ENCODE measurements around the gene CYP19A1. TPM values are rescaled to one million over a fixed set of nuclear protein-coding genes. Genes with fewer than 3 reads are reported as not detected.

The CYP19A1 gene
- total and polyA plus RNA-seq, 2 of the 8 experiments (the other 6 are each of a cell fraction or from before 2014, with no cell fraction given), result not detected

DNA sequence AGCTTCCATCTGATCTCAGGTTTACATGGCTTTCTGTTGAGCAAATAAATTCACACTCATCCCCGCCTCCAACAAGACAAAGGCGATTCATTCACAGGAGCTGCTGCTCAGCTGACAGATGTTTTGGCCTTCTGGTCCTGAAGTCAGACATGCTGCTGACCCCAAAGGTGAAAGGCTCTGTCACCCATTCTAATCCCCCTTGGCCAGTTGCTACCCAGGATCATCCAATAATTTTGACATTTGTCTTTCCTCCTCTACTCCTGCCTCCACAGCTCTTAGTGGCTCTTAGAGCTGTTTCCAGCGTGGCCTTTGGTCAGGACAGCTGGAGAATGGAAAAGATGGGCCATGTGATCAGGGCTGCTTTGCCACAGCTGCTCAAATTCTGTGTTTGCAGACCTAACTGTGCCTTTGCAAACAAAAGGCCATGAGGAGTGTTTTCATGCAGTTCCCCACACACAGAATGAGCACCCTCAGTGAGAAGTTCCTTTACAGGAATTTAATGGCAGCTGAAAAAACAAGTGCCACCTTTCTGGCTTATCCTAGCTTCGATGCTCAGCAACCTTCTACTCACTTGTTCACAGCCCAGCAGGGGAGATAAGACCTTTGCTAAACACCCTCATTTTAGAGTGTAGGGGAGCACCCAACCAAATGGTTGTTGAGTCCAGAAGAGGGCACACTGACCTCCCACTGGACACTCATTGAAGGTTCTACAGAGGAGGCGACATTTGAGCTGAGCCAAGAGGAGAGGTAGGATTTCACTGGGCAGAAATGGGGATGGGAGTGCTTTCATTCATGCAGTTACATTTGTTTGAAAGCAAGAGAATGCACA, 39.0 kb downstream of the CYP19A1 start:
- Histone ChIP-seq H2BK20ac (ENCODE audit: low read length) (no peak overlapping the region), H3K4me3 (ENCODE audit: extremely low read depth in 1 of 4, insufficient read depth in 2 of 4, low read depth in 3 of 4, low read length in 4 of 4) (no peak overlapping the region), H3K79me2 (ENCODE audit: control insufficient read depth in 1 of 2, insufficient read depth in 2 of 2, low read length in 2 of 2) (no peaks in the 10 kb centered on the region), H3K27ac (ENCODE audit: low read depth, low read length) (no peak overlapping the region), H2AFZ (ENCODE audit: low read length) (no peak overlapping the region), H3K27me3 (replicated peaks in 1 of 4; ENCODE audit: control insufficient read depth in 3 of 4, extremely low read depth in 1 of 4, insufficient read depth in 3 of 4, low read length in 3 of 4) (no peaks in the 10 kb centered on the region; a peak in 1 of 7 replicates), H3K9ac (replicated peaks in 1 of 4; ENCODE audit: extremely low read depth in 1 of 4, low read depth in 3 of 4, low read length in 3 of 4) (no peak overlapping the region), H3K79me1 (ENCODE audit: low read depth, low read length) (no peaks in the 10 kb centered on the region), H2BK12ac (ENCODE audit: low read depth, low read length) (no peak overlapping the region), H4K8ac (ENCODE audit: extremely low read depth, insufficient read depth, low read length) (no peak overlapping the region), H3K56ac (replicated peaks; ENCODE audit: insufficient read length, low read depth, low read length) (no peak overlapping the region), H3K4me2 (ENCODE audit: insufficient read depth in 1 of 2, low read depth in 2 of 2, low read length in 2 of 2) (no peak overlapping the region), H3K23me2 (ENCODE audit: low read depth, low read length) (no peaks in the 10 kb centered on the region), H2BK5ac (ENCODE audit: low read depth, low read length) (no peak overlapping the region), H4K20me1 (replicated peaks in 1 of 2; ENCODE audit: control insufficient read depth in 1 of 2, insufficient read depth in 2 of 2, low read length in 2 of 2) (no peaks in the 10 kb centered on the region), H2AK5ac (ENCODE audit: low read depth, low read length) (no peak overlapping the region), H3K36me3 (ENCODE audit: control insufficient read depth in 2 of 4, insufficient read depth in 4 of 4, low read length in 3 of 4) (no peaks in the 10 kb centered on the region), H2BK15ac (ENCODE audit: low read length) (no peak overlapping the region), H4K91ac (replicated peaks; ENCODE audit: insufficient read length, low read length) (no peak overlapping the region), H3K4ac (replicated peaks; ENCODE audit: insufficient read length, low read depth, low read length) (no peak overlapping the region), H3K23ac (ENCODE audit: insufficient read length) (no peak overlapping the region), H2BK120ac (replicated peaks; ENCODE audit: low read depth, low read length) (no peak overlapping the region), H3K14ac (ENCODE audit: insufficient read length) (no peak overlapping the region), H3K18ac (ENCODE audit: extremely low read depth, low read length) (no peak overlapping the region), H4K5ac (ENCODE audit: insufficient read length, low read depth, low read length) (no peak overlapping the region), H3K4me1 (replicated peaks in 1 of 4; ENCODE audit: control insufficient read depth in 3 of 4, insufficient read depth in 4 of 4, low read length in 3 of 4) (no peaks in the 10 kb centered on the region), H3K9me3 (ENCODE audit: insufficient read depth in 2 of 2, low read depth in 1 of 2, low read length in 1 of 2) (no peaks in the 10 kb centered on the region)
- DNase-seq (ENCODE audit: low read depth in 1 of 2, low spot score in 2 of 2) (no peak), FAIRE-seq (no peak)
- POLR2A ChIA-PET (ENCODE audit: partially characterized antibody), result interaction anchor here (1.9 kb wide), 1 partner anchor 13 kb away, joined by 4 read pairs; no protein-coding TSS in a partner anchor
- CTCF ChIA-PET (ENCODE audit: partially characterized antibody), result interaction anchor here (0.7 to 4.2 kb wide), 6 partner anchors 12 to 170 kb away, joined by 3 to 24 read pairs (median 17); no protein-coding TSS in a partner anchor
- 89% methylated on average over 5 of the region's 5 CpGs; no CpG with 5 or more reads in 1 of the 2 experiments for WGBS, 2 experiments (ENCODE audit: extremely low coverage in 1 of 2, insufficient coverage in 1 of 2, insufficient read length in 1 of 2, insufficient replicate concordance in 2 of 2, low coverage in 1 of 2, low lambda C conversion rate in 2 of 2, missing lambda C conversion rate in 1 of 2)
- TF ChIP-seq GABPA (IDR thresholded peaks at IDR 0.05; ENCODE audit: borderline replicate concordance, insufficient read depth, low read length), result no peak
- TF ChIP-seq SUZ12 (IDR thresholded peaks at IDR 0.05; ENCODE audit: low read length), result 0 out of 2 replicates have a peak, but pooled peaks have one; percentile 9
- no peak for TF ChIP-seq E2F6 (IDR thresholded peaks at IDR 0.05)
- TF ChIP-seq CBX5 (IDR thresholded peaks at IDR 0.05; ENCODE audit: low read depth, low read length), result no peak
